HepG2 (cell line): Measurements from ENCODE around the gene NDUFB7.
A peak's percentile ranks its signal among the peaks of the same experiment; 100 is the strongest.

Experiments
- PBX3 ChIP-seq: sonication (generic); formaldehyde crosslinking; IDR thresholded peaks from 2 replicates; pipeline ENCODE4 v1.8.1; 2023; ENCODE audit warnings: missing genetic modification reagents, inconsistent platforms, borderline replicate concordance
- SIN3A ChIP-seq: IDR thresholded peaks from 2 replicates; pipeline ENCODE4 v1.6.1; 2011; ENCODE audit warnings: low read depth, mild to moderate bottlenecking, control low read depth, low read length, borderline replicate concordance
- TF ChIP-seq, protein P1 (sequence below): IDR thresholded peaks from 2 replicates; pipeline ENCODE4 v1.6.1; 2016; ENCODE audit warnings: mild to moderate bottlenecking, missing biosample characterization, missing genetic modification reagents
- TF ChIP-seq, protein P2 (sequence below): sonication (generic); formaldehyde crosslinking; IDR thresholded peaks from 2 replicates; pipeline ENCODE4 v1.5.0; 2020; ENCODE audit warnings: mild to moderate bottlenecking, missing genetic modification reagents, moderate library complexity

DNA sequence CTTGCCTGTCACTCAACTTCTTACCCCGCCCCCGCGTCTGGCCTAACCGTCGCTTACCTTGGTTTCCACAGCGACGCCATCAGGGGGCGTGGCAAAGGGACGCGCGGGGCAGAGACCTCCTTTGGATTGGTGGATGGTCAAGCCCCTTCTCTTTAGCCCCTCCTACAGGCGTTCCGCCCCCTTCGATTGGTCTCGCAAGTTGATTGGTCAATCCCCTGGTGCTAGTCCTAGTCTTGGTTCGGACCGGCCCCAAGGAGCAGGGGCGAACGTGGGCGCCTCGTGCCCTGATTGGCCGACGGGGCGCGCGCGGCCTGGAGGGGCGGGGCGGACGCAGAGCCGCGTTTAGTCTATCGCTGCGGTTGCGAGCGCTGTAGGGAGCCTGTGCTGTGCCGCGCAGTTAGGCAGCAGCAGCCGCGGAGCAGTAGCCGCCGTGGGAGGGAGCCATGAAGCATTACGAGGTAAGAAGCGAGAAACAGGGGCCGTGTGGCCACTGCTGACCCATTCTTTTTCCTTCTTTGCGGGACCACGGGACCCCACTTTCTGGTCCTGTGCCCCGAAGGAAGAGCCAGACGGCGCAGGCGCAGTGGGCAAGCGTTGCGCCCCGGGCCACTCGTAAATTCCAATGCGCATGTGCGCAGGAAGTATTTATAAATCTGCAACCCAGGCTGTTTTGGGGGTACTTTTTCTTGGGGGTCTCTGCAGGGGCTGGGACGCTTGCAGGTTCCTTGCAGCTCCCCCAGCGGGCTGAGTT, 42.4 kb downstream of the NDUFB7 start, which contains the start of gene TECR:
- TF ChIP-seq, protein P1, sequence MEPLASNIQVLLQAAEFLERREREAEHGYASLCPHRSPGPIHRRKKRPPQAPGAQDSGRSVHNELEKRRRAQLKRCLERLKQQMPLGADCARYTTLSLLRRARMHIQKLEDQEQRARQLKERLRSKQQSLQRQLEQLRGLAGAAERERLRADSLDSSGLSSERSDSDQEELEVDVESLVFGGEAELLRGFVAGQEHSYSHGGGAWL (CRISPR knock-in tag) = peak; percentile 75
- TF ChIP-seq PBX3 (CRISPR knock-in tag) (no peak), SIN3A (no peak; the same call in 1 of the 2 replicates)
- TF ChIP-seq, protein P2, sequence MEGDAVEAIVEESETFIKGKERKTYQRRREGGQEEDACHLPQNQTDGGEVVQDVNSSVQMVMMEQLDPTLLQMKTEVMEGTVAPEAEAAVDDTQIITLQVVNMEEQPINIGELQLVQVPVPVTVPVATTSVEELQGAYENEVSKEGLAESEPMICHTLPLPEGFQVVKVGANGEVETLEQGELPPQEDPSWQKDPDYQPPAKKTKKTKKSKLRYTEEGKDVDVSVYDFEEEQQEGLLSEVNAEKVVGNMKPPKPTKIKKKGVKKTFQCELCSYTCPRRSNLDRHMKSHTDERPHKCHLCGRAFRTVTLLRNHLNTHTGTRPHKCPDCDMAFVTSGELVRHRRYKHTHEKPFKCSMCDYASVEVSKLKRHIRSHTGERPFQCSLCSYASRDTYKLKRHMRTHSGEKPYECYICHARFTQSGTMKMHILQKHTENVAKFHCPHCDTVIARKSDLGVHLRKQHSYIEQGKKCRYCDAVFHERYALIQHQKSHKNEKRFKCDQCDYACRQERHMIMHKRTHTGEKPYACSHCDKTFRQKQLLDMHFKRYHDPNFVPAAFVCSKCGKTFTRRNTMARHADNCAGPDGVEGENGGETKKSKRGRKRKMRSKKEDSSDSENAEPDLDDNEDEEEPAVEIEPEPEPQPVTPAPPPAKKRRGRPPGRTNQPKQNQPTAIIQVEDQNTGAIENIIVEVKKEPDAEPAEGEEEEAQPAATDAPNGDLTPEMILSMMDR (CRISPR knock-in tag) = 0 out of 2 replicates have a peak, but pooled peaks have one; percentile 12
